Lung (tissue), 12 donors: ENCODE results near the gene ATF6B. TPM values are rescaled to one million over a fixed set of nuclear protein-coding genes. Genes with fewer than 3 reads are reported as not detected.

Experiments used
- ATAC-seq: fragments of 200-7000 bp; cut with Tn5 transposase; one replicate; pipeline ENCODE4 v1.9.1; 2020; ENCODE audit warnings: moderate number of reproducible peaks; ENCODE audit not compliant: insufficient read depth, low FRiP score
- DNase-seq, 3 donors: peaks; one replicate each; pipeline ENCODE4 v3.0.0-alpha.2; 2013 to 2017
- H3K27ac ChIP-seq, 2 donors: one replicate each; pipeline ENCODE4 v1.5.1; 2013; ENCODE audit warnings: mild to moderate bottlenecking in 2 of 2, moderate library complexity in 2 of 2, control low read depth in 1 of 2, inconsistent platforms in 1 of 2, low read depth in 1 of 2, low read length in 1 of 2
- H3K27me3 ChIP-seq, 3 donors: one replicate each; pipeline ENCODE4 v1.5.1; 2013; ENCODE audit warnings: low read length in 2 of 3; ENCODE audit not compliant: control insufficient read depth in 3 of 3, insufficient read depth in 3 of 3
- H3K36me3 ChIP-seq, 4 donors: one replicate each; pipeline ENCODE4 v1.5.1; 2013; ENCODE audit warnings: low read length in 4 of 4, mild to moderate bottlenecking in 1 of 4, moderate library complexity in 1 of 4; ENCODE audit not compliant: control insufficient read depth in 4 of 4, insufficient read depth in 4 of 4
- H3K4me1 ChIP-seq, 5 donors: one replicate each; pipeline ENCODE4 v1.5.1; 2013; ENCODE audit warnings: low read length in 5 of 5, mild to moderate bottlenecking in 2 of 5, moderate library complexity in 1 of 5; ENCODE audit not compliant: control insufficient read depth in 5 of 5, insufficient read depth in 5 of 5
- H3K4me3 ChIP-seq: one replicate; pipeline ENCODE4 v1.5.1; 2013; ENCODE audit warnings: mild to moderate bottlenecking, control low read depth, moderate library complexity
- H3K9ac ChIP-seq, 2 donors: one replicate each; pipeline ENCODE4 v1.5.1; 2013; ENCODE audit warnings: low read length in 2 of 2, control low read depth in 1 of 2; ENCODE audit not compliant: insufficient read depth in 1 of 2
- H3K9me3 ChIP-seq, 4 donors: one replicate each; pipeline ENCODE4 v1.5.1; 2013; ENCODE audit warnings: low read length in 3 of 4, mild to moderate bottlenecking in 1 of 4, moderate library complexity in 1 of 4; ENCODE audit not compliant: control insufficient read depth in 4 of 4, insufficient read depth in 3 of 4
- WGBS, 2 donors: extraction: QIAGEN DNeasy Blood & Tissue Kit; methylation state at CpG; one replicate each; pipeline ENCODE4 v1.1.7; 2013; 5-methylcytosine and 5-hydroxymethylcytosine counted together
- polyA plus RNA-seq, 2 donors: library from polyadenylated mRNA; stranded (reverse); fragments of 200-250 nt; gene quantifications; one replicate each; pipeline ENCODE4 v1.2.1, GENCODE V29; 2013
- total RNA-seq, 2 donors: library from RNA; depleted of rRNA in 1 of 2; stranded (reverse); fragments of >200 nt in 1 of 2; gene quantifications; one replicate each; pipeline ENCODE4 v1.2.1, GENCODE V29; 2014 to 2021
- TF ChIP-seq, protein P1 (sequence below): IDR thresholded peaks from 2 replicates; pipeline ENCODE4 v1.5.1; 2012; ENCODE audit warnings: mild to moderate bottlenecking; ENCODE audit errors: control extremely low read depth, extremely low read depth
- donor health status: control.
- donor health status: control.
- donor health status: Bipolar disorder and iron deficiency.
- donor health status: healthy.
- donor health status: DM: yes; HTN: yes; CAD: no.

Gene ATF6B
- total and polyA plus RNA-seq, 4 donors, result 50.1 to 101 (median 62.4) TPM

DNA sequence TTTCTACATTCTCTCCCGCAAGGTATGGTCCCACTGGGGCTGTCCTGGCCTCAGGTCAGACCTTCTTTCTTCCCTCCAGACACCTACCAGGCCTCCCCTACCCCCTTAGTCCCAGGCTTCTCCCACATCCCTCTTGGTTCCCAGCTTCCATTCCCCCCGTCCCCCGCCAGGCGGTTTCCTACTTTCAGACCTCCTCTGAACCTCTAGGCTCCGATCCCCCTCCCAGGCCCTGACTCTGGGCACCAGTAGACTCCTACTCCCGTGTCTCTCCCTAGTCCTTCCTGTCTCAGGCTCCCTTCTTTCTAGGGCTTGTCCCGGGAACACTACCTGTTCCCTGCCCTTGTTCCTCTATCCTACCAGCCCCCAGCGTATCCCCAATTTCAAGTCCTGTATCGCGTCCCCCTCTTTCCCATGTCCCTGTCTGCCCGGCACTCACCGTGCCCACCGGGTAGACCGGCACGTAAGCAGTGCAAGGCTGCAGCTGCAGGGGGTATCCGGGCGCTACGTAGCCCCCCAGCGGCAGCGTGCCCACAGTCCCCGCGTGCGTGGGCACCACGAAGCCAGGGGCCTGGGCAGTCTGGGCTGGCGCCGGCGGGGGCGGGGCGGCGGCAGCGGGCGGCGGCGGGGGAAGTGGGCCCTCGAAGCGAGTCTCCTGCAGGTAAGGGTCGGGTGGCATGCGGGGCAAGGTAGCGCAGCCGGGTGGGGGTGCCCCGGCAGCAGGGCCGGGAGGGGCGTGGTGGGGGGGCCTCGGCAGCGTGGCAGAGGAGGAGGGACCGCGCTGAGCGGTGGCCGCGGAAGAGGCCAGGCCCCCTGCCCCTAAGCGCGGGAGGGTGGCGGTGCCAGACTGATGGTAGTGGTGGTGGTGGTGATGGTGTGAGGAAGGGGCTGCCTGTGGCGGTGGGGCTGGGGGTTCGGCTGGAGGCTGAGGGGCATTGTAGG, 22.2 kb upstream of the ATF6B start:
- peaks cover 2 to 32% (median 14%) of the 10 kb centered on the region in 5 donors for H3K4me1 ChIP-seq
- peaks cover 0 to under 1% (median 0%) of the 10 kb centered on the region in 4 donors for H3K36me3 ChIP-seq
- 45 to 46% methylated on average over 41 to 55 of the region's 55 CpGs for WGBS, 2 donors
- TF ChIP-seq, protein P1, sequence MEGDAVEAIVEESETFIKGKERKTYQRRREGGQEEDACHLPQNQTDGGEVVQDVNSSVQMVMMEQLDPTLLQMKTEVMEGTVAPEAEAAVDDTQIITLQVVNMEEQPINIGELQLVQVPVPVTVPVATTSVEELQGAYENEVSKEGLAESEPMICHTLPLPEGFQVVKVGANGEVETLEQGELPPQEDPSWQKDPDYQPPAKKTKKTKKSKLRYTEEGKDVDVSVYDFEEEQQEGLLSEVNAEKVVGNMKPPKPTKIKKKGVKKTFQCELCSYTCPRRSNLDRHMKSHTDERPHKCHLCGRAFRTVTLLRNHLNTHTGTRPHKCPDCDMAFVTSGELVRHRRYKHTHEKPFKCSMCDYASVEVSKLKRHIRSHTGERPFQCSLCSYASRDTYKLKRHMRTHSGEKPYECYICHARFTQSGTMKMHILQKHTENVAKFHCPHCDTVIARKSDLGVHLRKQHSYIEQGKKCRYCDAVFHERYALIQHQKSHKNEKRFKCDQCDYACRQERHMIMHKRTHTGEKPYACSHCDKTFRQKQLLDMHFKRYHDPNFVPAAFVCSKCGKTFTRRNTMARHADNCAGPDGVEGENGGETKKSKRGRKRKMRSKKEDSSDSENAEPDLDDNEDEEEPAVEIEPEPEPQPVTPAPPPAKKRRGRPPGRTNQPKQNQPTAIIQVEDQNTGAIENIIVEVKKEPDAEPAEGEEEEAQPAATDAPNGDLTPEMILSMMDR, result no peak
- no peak for ATAC-seq
- H3K9me3 ChIP-seq, result peaks cover 0 to 2% (median 0%) of the 10 kb centered on the region in 4 donors
- peaks cover 0 to 59% (median 42%) of the 10 kb centered on the region in 3 donors for H3K27me3 ChIP-seq
- no peak overlapping the region for H3K27ac ChIP-seq
- H3K9ac ChIP-seq, result no peak overlapping the region
- DNase-seq, result no peak
- no peak overlapping the region for H3K4me3 ChIP-seq

DNA sequence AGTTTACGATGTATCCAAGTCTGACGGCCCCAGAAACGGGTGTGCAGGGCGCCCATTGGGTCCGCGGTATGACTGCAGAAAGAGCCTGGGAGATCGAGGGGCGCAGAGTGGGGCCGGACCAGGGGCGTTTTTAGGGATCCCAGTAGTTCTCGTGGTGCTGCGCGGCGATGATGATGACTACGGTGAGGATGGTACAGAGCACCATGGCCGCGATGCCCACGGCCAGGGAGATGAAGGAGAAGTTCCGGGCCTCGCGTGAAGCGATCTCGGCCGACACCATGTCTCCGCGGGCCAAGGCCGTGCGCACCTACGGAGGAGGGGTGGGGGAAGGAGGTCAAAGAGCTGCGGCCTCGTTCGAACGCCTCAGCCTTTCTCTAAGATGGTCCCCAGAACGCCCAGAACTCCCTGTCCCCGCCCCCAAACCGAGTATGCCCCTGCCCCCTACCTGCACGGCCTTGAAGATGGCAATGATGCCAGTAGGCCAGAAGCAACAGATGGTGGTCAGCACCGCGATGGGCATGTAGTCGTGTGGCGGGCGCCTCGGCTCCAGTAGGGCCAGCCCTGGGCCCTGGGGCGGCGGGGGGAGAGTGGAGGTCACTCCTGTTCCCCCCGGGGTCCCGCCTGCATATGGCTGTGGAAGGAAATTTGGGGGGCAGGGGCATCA, 21.2 kb upstream of the ATF6B start:
- no peak overlapping the region for H3K4me3 ChIP-seq
- TF ChIP-seq, protein P1, result no peak
- H3K36me3 ChIP-seq, result no peaks in the 10 kb centered on the region
- peaks cover 0 to 55% (median 42%) of the 10 kb centered on the region in 3 donors for H3K27me3 ChIP-seq
- WGBS, 2 donors, result 40 to 49% methylated on average over 47 of the region's 47 CpGs
- ATAC-seq, result no peak
- no peak overlapping the region for H3K9ac ChIP-seq
- H3K9me3 ChIP-seq, result peaks cover 0 to 2% (median 0%) of the 10 kb centered on the region in 4 donors
- peaks cover 2 to 24% (median 11%) of the 10 kb centered on the region in 5 donors for H3K4me1 ChIP-seq
- no peak for DNase-seq
- H3K27ac ChIP-seq, result no peak overlapping the region

DNA sequence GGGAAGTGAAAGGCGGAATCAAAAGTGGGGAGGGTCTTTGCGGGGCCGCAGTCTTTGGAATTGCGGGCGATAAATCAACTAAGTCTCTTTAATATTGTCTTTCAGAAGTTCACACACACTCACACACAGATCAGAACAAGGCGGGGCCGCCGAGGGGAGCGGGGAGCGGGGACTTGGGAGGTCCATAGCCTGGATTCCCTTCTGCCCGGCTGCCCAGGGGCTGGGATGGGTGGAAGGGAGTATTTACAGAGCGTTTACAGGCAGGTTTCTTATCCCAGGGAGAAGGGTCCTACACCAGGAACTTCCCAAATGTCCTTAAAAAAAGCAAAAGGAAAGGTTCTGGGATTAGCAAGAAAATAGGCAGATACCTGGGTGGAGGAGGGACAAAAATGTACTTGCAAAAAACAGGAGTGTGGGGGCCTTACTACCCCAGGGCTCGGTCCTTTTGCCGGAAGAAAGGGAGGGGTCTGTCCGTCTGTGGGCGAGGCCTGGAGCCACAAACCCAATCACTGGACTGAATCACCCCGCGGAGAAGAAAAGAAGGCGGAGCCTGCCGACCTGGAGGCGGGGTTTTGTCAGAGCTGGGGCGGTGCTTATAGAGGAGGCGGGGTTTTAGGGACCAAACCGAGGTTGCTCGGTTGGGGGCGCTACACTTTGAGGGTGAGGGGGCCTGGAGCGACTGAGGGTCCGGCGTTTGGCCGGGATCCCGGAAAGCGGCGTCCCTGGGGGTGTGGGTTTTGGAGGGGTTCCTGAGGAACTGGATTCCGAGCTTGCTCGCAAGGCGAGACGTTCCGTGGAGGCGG, 20.4 kb upstream of the ATF6B start:
- TF ChIP-seq, protein P1, result no peak
- Histone ChIP-seq H3K9me3 (peaks cover 0 to 2% (median 0%) of the 10 kb centered on the region in 4 donors), H3K27me3 (peaks cover 0 to 55% (median 42%) of the 10 kb centered on the region in 3 donors), H3K4me3 (no peak overlapping the region), H3K4me1 (peaks cover 2 to 24% (median 11%) of the 10 kb centered on the region in 5 donors), H3K9ac (no peak overlapping the region), H3K27ac (no peak overlapping the region), H3K36me3 (no peaks in the 10 kb centered on the region)
- 13 to 33% methylated on average over 39 of the region's 39 CpGs for WGBS, 2 donors
- DNase-seq (peak; percentile 53 to 73 (median 54)), ATAC-seq (peak; percentile 49)
